ENCODE results near the gene MUC5AC. TPM values are rescaled to one million over a fixed set of nuclear protein-coding genes. Genes with fewer than 3 reads are reported as not detected.
"Not testable (repeated sequence)": the region's sequence is repeated elsewhere in the genome, so short reads cannot be mapped to it uniquely, and the experiment has no call there.

The MUC5AC gene
- total RNA-seq, 3 donors from 2014 or later: under 0.01 TPM; not detected in 1

DNA sequence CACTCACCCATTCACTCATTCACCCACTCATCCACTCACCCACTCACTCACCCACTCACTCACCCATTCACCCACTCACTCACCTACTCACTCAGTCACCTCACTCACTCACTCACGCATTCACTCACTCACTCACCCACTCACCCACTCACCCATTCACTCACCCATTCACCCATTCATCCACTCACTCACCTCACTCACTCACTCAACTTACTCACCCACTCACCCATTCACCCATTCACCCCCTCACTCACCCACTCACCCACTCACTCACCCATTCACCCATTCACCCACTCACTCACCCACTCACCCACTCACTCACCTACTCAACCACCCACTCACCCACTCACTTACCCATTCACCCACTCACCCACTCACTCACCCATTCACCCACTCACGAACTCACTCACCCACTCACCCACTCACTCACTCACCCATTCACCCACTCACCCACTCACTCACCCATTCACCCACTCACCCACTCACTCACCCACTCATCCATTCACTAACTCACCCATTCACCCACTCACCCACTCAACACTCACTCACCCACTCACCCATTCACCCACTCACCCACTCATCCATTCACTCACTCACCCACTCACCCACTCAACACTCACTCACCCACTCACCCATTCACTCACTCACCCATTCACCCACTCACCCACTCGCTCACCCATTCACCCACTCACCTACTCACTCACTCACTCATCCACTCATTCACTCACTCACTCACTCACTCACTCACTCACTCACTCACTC, 13.7 kb downstream of the MUC5AC start:
- Mint-ChIP-seq H3K9me3 (no peaks in the 10 kb centered on the region), H3K36me3 (ENCODE audit: insufficient read depth) (no peaks in the 10 kb centered on the region), H3K4me3 (no peak overlapping the region), H3K4me1 (ENCODE audit: low read depth) (no peaks in the 10 kb centered on the region), H3K27me3 (ENCODE audit: low read depth) (no peaks in the 10 kb centered on the region)
- ATAC-seq: no peak
- no peak for DNase-seq

DNA sequence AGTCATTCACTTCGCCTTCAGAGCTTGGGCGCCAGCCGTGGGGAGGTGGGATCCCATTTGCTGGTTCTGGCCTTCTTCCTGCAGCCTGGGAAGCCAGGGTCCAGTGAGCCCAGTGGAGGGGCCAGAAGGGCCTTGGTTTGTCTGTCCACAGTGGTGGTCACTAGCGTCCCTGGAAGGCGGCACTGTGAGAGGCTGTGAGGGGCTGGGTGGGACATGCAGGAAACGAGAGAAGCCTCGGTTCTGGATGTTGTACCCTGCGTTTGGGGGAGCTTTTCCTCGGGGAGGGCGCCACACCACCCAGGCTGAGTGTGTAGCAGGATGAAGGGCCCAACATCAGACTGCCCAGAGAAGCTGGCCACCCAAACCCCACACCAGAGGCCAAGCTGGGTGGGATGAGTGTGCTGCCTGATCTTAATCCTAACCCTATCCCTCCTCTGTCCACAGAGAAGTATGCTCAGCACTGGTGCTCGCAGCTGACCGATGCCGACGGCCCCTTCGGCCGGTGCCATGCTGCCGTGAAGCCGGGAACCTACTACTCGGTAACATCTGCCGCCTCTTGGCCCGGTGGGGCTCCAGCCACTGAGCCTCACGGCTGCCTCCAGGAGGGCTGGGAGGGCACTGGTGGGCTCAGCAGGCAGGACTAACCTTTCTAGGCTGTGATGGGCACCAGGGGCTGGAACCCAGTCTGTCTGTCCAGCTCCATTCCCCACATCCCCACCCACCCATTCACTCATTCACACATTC, 14.4 kb downstream of the MUC5AC start:
- H3K9me3 Mint-ChIP-seq: no peaks in the 10 kb centered on the region

DNA sequence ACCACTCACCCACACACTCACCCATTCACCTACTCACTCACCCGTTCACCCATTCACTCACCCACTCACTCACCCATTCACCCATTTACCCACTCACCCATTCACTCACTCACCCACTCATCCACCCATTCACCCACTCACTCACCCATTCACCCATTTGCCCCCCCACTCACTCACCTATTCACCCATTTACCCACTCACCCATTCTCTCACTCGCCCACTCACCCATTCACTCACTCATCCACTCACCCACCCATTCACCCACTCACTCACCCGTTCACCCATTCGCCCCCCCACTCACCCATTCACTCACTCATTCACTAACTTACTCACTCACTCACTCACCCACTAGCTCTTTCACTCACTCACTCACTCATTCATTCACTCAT, 15.0 kb downstream of the MUC5AC start:
- no peaks in the 10 kb centered on the region for H3K36me3 Mint-ChIP-seq (ENCODE audit: insufficient read depth)
- H3K27me3 Mint-ChIP-seq (ENCODE audit: low read depth): no peaks in the 10 kb centered on the region
- no peaks in the 10 kb centered on the region for H3K4me1 Mint-ChIP-seq (ENCODE audit: low read depth)
- H3K4me3 Mint-ChIP-seq: no peak overlapping the region
- no peak for DNase-seq
- no peak for ATAC-seq
- H3K9me3 Mint-ChIP-seq: no peaks in the 10 kb centered on the region

More for the DNA sequence above, 14.4 kb downstream of the MUC5AC start:
- H3K4me3 Mint-ChIP-seq: no peak overlapping the region
- no peaks in the 10 kb centered on the region for H3K36me3 Mint-ChIP-seq (ENCODE audit: insufficient read depth)
- DNase-seq: no peak
- ATAC-seq: no peak
- no peaks in the 10 kb centered on the region for H3K27me3 Mint-ChIP-seq (ENCODE audit: low read depth)
- H3K4me1 Mint-ChIP-seq (ENCODE audit: low read depth): no peaks in the 10 kb centered on the region

DNA sequence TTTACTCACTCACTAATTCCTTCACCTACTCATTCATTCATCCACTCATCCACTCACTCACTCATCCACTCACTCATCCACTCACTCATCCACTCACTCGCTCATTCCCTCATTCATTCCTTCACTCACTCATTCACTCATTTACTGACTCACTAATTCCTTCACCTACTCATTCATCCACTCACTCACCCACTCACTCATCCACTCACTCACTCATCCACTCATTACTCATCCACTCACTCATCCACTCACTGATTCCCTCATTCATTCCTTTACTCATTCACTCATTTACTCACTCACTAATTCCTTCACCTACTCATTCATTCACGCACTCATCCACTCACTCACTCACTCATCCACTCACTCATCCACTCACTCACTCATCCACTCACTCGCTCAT, 15.6 kb downstream of the MUC5AC start:
- not testable (repeated sequence) for H3K36me3 Mint-ChIP-seq (ENCODE audit: insufficient read depth); H3K4me1 Mint-ChIP-seq (ENCODE audit: low read depth); DNase-seq; H3K27me3 Mint-ChIP-seq (ENCODE audit: low read depth); H3K4me3 Mint-ChIP-seq; H3K9me3 Mint-ChIP-seq; ATAC-seq

DNA sequence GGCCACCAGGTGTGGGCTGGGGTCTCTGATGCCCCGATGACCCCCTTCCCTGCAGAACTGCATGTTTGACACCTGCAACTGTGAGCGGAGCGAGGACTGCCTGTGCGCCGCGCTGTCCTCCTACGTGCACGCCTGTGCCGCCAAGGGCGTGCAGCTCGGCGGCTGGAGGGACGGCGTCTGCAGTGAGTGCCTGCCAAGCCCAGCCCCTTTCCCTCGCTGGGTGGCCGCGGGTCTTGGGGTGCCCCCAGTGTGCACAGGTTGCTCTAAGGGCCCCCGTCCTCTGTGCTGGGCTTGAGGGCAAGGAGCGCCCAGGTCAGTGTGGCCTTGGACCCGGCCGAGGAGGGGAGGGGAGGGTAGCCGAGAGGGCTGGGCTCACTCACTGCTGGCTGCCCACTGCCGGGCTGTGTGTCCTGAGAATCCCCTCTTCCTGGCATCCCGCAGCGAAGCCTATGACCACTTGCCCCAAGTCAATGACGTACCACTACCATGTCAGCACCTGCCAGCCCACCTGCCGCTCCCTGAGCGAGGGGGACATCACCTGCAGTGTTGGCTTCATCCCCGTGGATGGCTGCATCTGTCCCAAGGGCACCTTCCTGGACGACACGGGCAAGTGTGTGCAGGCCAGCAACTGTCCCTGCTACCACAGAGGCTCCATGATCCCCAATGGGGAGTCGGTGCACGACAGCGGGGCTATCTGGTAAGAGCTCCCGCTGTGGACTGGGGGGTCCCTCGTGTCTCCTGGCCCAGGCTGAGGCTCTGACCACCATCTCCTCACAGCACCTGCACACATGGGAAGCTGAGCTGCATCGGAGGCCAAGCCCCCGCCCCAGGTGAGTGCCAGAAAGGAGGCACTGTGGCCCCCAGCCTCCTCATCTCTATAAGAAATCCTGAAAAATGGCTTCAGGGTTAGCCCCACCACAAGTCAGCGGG, 17.0 kb downstream of the MUC5AC start:
- H3K27me3 Mint-ChIP-seq (ENCODE audit: low read depth): no peaks in the 10 kb centered on the region
- H3K4me3 Mint-ChIP-seq: no peak overlapping the region
- H3K36me3 Mint-ChIP-seq (ENCODE audit: insufficient read depth): no peaks in the 10 kb centered on the region
- DNase-seq (no peak), ATAC-seq (no peak)
- H3K9me3 Mint-ChIP-seq: no peaks in the 10 kb centered on the region
- H3K4me1 Mint-ChIP-seq (ENCODE audit: low read depth): no peaks in the 10 kb centered on the region

DNA sequence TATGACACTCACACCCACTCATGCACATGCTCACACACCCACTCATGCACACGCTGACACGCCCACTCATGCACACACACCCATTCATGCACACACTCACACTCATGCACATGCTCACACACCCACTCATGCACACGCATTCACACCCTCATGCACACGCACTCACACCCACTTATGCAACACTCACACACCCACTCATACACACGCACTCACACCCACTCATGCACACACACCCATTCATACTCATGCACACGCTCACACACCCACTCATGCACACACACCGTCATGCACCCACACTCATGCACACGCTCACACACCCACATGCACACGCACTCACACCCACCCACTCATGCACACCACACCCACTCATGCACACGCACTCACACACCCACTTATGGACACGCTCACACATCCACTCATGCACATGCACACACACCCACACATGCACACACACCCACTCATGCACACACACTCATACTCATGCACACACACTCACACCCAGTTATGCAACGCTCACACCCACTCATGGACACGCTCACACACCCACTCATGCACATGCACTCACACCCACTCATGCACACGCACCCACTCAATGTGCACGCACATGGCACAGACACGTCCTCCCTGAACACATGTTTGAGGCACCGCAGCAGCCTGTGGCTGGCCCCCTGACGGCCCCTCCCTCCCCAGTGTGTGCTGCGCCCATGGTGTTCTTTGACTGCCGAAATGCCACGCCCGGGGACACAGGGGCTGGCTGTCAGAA, 17.9 kb downstream of the MUC5AC start:
- DNase-seq (no peak), ATAC-seq (no peak)
- Mint-ChIP-seq H3K9me3 (no peaks in the 10 kb centered on the region), H3K4me1 (ENCODE audit: low read depth) (no peaks in the 10 kb centered on the region), H3K4me3 (no peak overlapping the region), H3K27me3 (ENCODE audit: low read depth) (no peaks in the 10 kb centered on the region), H3K36me3 (ENCODE audit: insufficient read depth) (no peaks in the 10 kb centered on the region)

DNA sequence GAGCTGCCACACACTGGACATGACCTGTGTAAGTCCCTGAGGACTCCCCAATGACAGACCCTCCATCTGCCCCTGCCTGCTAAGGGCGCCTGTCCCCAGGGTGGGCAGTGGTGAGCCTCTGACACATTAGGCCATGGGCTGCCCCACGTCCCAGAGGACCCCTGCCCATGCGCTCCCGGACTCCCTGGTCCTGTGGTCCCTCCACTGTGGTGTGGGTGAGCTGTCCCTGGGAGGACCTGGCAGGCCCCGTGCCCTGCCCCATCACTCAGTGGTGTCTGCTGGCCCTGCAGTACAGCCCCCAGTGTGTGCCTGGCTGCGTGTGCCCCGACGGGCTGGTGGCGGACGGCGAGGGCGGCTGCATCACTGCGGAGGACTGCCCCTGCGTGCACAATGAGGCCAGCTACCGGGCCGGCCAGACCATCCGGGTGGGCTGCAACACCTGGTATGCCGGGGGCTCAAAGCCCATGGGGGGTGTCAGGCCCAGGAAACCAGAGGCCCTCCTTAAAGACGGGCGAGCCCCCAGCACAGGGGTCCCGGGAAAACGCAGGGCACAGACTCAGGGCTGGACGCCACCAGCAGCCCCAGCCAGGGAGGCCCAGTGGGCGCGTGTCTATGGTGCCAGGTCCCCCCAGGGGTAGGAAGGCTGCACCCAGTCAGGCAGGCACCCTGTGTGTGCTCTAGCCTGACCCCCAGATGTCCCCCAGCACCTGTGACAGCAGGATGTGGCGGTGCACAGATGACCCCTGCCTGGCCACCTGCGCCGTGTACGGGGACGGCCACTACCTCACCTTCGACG, 18.7 kb downstream of the MUC5AC start:
- ATAC-seq (no peak), DNase-seq (no peak)
- no peaks in the 10 kb centered on the region for H3K4me1 Mint-ChIP-seq (ENCODE audit: low read depth)
- H3K9me3 Mint-ChIP-seq: no peaks in the 10 kb centered on the region
- no peak overlapping the region for H3K4me3 Mint-ChIP-seq
- no peaks in the 10 kb centered on the region for H3K36me3 Mint-ChIP-seq (ENCODE audit: insufficient read depth)
- no peaks in the 10 kb centered on the region for H3K27me3 Mint-ChIP-seq (ENCODE audit: low read depth)

DNA sequence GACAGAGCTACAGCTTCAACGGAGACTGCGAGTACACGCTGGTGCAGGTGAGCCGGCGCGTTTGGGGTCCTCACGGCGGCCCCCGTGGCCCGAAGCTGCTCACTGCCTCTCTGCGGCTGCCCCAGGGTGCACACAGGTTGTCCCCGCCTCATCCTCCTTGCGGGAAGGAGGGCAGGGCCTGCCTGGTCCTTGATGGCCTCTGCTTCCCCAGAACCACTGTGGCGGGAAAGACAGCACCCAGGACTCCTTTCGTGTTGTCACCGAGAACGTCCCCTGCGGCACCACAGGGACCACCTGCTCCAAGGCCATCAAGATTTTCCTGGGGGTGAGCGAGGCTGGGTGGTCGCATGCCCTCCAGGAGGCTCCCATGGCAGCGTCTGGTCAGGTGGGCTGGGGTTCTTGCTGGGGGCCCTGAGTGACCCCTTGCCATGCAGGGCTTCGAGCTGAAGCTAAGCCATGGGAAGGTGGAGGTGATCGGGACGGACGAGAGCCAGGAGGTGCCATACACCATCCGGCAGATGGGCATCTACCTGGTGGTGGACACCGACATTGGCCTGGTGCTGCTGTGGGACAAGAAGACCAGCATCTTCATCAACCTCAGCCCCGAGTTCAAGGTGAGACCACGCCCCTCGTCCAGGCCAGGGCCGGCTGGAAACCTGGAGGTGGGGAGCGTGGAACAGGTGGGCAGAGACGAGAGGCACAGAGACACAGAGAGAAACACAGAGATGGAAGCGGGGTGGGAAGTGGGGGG, 19.4 kb downstream of the MUC5AC start:
- ATAC-seq (no peak), DNase-seq (no peak)
- peaks cover 2% of the 10 kb centered on the region for H3K27me3 Mint-ChIP-seq (ENCODE audit: low read depth)
- no peaks in the 10 kb centered on the region for H3K4me1 Mint-ChIP-seq (ENCODE audit: low read depth)
- H3K36me3 Mint-ChIP-seq (ENCODE audit: insufficient read depth): no peaks in the 10 kb centered on the region
- no peak overlapping the region for H3K4me3 Mint-ChIP-seq
- no peaks in the 10 kb centered on the region for H3K9me3 Mint-ChIP-seq

DNA sequence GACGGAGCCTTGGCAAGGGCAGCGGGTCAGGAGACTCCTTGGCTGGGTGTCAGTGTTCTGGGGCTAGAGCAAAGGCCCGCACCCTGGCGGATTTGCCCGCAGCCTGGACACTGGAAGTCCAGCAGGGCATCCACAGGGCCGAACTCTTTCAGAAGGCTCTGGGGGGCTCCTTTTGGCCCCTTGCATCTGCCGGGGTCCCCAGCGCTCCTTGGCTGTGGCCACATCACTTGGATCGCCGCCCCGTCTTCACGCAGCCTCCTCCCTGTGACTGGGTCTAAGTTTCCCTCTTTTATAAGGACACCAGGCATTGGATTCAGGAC, 20.0 kb downstream of the MUC5AC start:
- Mint-ChIP-seq H3K36me3 (ENCODE audit: insufficient read depth) (no peaks in the 10 kb centered on the region), H3K4me1 (ENCODE audit: low read depth) (no peaks in the 10 kb centered on the region), H3K4me3 (no peak overlapping the region), H3K9me3 (no peaks in the 10 kb centered on the region), H3K27me3 (ENCODE audit: low read depth) (peaks cover 2% of the 10 kb centered on the region)
- no peak for DNase-seq
- ATAC-seq: no peak

DNA sequence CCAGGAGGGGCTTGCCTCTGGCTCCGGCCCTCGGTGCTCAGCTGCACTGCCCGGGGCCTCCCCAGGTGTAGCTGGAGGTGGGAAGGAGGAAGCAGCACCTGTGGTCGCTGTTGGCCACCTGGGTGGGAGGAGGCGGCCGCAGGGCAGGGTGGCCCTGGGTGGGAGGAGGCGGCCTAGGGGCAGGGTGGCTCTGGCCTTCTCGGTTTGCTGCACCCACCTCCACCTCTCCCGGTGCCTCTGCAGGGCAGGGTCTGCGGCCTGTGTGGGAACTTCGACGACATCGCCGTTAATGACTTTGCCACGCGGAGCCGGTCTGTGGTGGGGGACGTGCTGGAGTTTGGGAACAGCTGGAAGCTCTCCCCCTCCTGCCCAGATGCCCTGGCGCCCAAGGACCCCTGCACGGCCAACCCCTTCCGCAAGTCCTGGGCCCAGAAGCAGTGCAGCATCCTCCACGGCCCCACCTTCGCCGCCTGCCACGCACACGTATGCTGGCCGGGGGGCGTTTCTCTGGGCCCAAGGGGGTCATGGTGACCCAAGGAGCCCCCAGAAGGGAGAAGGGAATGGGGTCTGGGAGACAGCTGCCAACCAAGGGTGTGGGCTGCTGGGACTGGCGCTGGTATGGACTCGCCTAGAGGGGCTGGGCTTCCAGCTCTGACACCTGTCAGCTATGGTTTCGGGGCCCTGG, 20.6 kb downstream of the MUC5AC start:
- no peak for DNase-seq
- no peak for ATAC-seq

DNA sequence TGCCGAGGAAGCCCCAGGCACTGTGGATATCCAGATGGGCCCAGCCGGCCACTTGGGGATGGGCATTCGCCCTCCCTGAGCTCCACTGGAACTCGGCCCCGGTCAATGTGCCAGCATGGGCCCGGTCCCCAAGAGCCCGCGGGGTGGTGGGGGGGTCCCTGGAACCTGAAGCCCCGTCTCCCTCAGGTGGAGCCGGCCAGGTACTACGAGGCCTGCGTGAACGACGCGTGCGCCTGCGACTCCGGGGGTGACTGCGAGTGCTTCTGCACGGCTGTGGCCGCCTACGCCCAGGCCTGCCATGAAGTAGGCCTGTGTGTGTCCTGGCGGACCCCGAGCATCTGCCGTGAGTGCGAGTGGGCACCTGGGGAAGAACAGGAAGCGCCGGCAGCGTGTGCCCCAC, 21.2 kb downstream of the MUC5AC start:
- no peaks in the 10 kb centered on the region for H3K4me1 Mint-ChIP-seq (ENCODE audit: low read depth)
- DNase-seq (no peak), ATAC-seq (no peak)
- H3K9me3 Mint-ChIP-seq: no peaks in the 10 kb centered on the region
- H3K36me3 Mint-ChIP-seq (ENCODE audit: insufficient read depth): no peaks in the 10 kb centered on the region
- peaks cover 2% of the 10 kb centered on the region for H3K27me3 Mint-ChIP-seq (ENCODE audit: low read depth)
- no peak overlapping the region for H3K4me3 Mint-ChIP-seq

More for the DNA sequence above, 20.6 kb downstream of the MUC5AC start:
- H3K9me3 Mint-ChIP-seq: no peaks in the 10 kb centered on the region
- no peaks in the 10 kb centered on the region for H3K4me1 Mint-ChIP-seq (ENCODE audit: low read depth)
- peaks cover 2% of the 10 kb centered on the region for H3K27me3 Mint-ChIP-seq (ENCODE audit: low read depth)
- H3K36me3 Mint-ChIP-seq (ENCODE audit: insufficient read depth): no peaks in the 10 kb centered on the region
- no peak overlapping the region for H3K4me3 Mint-ChIP-seq

DNA sequence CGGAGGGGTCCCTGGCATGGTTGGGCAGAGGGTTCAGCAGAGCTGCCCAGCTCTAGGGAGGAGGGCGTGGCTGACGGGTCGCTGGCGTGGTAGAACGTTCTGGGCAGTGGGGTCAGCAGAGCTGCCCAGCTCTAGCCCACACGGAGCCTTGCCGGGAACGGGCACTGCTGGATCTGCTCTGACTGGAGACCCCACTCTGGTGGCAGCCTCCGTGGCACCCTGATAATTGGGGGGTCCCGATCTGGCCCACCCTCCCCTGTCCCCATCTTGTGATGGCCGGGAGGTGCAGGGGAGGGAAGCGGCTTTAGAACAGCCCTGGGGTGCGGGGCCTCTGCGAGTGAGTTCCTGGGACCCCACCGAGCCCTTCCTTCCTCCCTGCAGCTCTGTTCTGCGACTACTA, 21.9 kb downstream of the MUC5AC start:
- H3K36me3 Mint-ChIP-seq (ENCODE audit: insufficient read depth): no peaks in the 10 kb centered on the region
- no peak overlapping the region for H3K4me3 Mint-ChIP-seq
- ATAC-seq (no peak), DNase-seq (no peak)
- no peaks in the 10 kb centered on the region for H3K4me1 Mint-ChIP-seq (ENCODE audit: low read depth)
- H3K9me3 Mint-ChIP-seq: no peaks in the 10 kb centered on the region
- peaks cover 2% of the 10 kb centered on the region for H3K27me3 Mint-ChIP-seq (ENCODE audit: low read depth)
